Measurements from ENCODE around the gene LCN6. TPM values are rescaled to one million over a fixed set of nuclear protein-coding genes. Genes with fewer than 3 reads are reported as not detected.
"Not testable (repeated sequence)": the region's sequence is repeated elsewhere in the genome, so short reads cannot be mapped to it uniquely, and the experiment has no call there.

The LCN6 gene
- 1 to 10 TPM in 2 of 4 donors, under 1 TPM in 1, not detected in 1; 0.82 to 6.7 (median 2.5) TPM for total RNA-seq

- 28 to 90% methylated on average over 2 to 3 of the region's 8 CpGs for WGBS, 2 donors
- peak within 1 kb of the TSS in 3 of 4 donors; percentile 6 to 55 (median 43) for H3K27ac ChIP-seq
- no peak for TF ChIP-seq CTCF (IDR thresholded peaks at IDR 0.05)
- TF ChIP-seq POLR2A (IDR thresholded peaks at IDR 0.05): no peak
Observed at GRCh38 chr9:136748201-136748600, at the start of gene LCN6. LCN6 (minus strand) TSS chr9:136748525; CDS start chr9:136748483, 42 bp downstream.

GRCh38 chr9:136796775-136797347 lies 48.5 kb upstream of the LCN6 start:
- WGBS, 2 donors: 15 to 17% methylated on average over 7 to 10 of the region's 10 CpGs
- not testable (repeated sequence) for DNase-seq
- H3K27me3 ChIP-seq: peaks cover 0 to 66% (median 16%) of the 10 kb centered on the region in 4 donors

More at GRCh38 chr9:136748201-136748600, at the start of gene LCN6:
- Histone ChIP-seq H3K27me3 (peaks cover 0 to 42% (median 0%) of the 10 kb centered on the region in 4 donors), H3K4me1 (peaks cover 4 to 18% (median 4%) of the 10 kb centered on the region in 3 donors), H3K9me3 (peaks cover 0 to 10% (median 3%) of the 10 kb centered on the region in 3 donors), H3K4me3 (no peak within 1 kb of the TSS), H3K36me3 (no peaks in the 10 kb centered on the region)
- no peak for DNase-seq
- intact Hi-C loops (cut with DNase I): no loop called here

GRCh38 chr9:136796238-136796774 lies 48.0 kb upstream of the LCN6 start, which contains the start of gene CCDC183:
CCDC183 (plus strand) TSS chr9:136796338; CDS start chr9:136796398, 60 bp downstream.
- Histone ChIP-seq H3K4me3 (no peak within 1 kb of the TSS), H3K9me3 (no peaks in the 10 kb centered on the region), H3K4me1 (peaks cover 31 to 65% (median 36%) of the 10 kb centered on the region in 3 donors), H3K27me3 (peaks cover 0 to 60% (median 16%) of the 10 kb centered on the region in 4 donors), H3K27ac (no peak within 1 kb of the TSS), H3K36me3 (peaks cover 0 to 23% (median 3%) of the 10 kb centered on the region in 3 donors)
- WGBS, 2 donors: 34 to 43% methylated on average over 4 to 5 of the region's 5 CpGs
- TF ChIP-seq CTCF (IDR thresholded peaks at IDR 0.05): no peak
- no peak for DNase-seq
- intact Hi-C loops (cut with DNase I): no loop called here

More at GRCh38 chr9:136796775-136797347, 48.5 kb upstream of the LCN6 start:
- H3K4me3 ChIP-seq; H3K27ac ChIP-seq; intact Hi-C loops (cut with DNase I); H3K9me3 ChIP-seq: not testable (repeated sequence)
- Histone ChIP-seq H3K4me1 (peaks cover 29 to 64% (median 36%) of the 10 kb centered on the region in 3 donors), H3K36me3 (peaks cover 0 to 23% (median 3%) of the 10 kb centered on the region in 3 donors)

- H3K4me1 ChIP-seq: peaks cover 23 to 60% (median 26%) of the 10 kb centered on the region in 3 donors
- no peak overlapping the region for H3K27ac ChIP-seq
- intact Hi-C loops (cut with DNase I): no loop called here
- TF ChIP-seq CTCF (IDR thresholded peaks at IDR 0.05) (no peak), POLR2A (IDR thresholded peaks at IDR 0.05) (no peak)
- no peaks in the 10 kb centered on the region for H3K9me3 ChIP-seq
- no peak for DNase-seq
- H3K27me3 ChIP-seq: peaks cover 0 to 47% (median 16%) of the 10 kb centered on the region in 4 donors
- 69 to 78% methylated on average over 5 to 6 of the region's 6 CpGs for WGBS, 2 donors
- peaks cover 0 to 23% (median 3%) of the 10 kb centered on the region in 3 donors for H3K36me3 ChIP-seq
- H3K4me3 ChIP-seq: no peak overlapping the region
Observed at GRCh38 chr9:136795000-136795348, 46.6 kb upstream of the LCN6 start.

- WGBS, 2 donors: 85 to 92% methylated on average over 9 to 11 of the region's 14 CpGs
- peaks cover 17 to 58% (median 23%) of the 10 kb centered on the region in 3 donors for H3K4me1 ChIP-seq
Observed at GRCh38 chr9:136794281-136794999, 46.1 kb upstream of the LCN6 start.

More at GRCh38 chr9:136794281-136794999, 46.1 kb upstream of the LCN6 start:
- Histone ChIP-seq H3K36me3 (peaks cover 0 to 23% (median 3%) of the 10 kb centered on the region in 3 donors), H3K4me3 (no peak overlapping the region), H3K27me3 (peaks cover 0 to 42% (median 12%) of the 10 kb centered on the region in 4 donors), H3K9me3 (no peaks in the 10 kb centered on the region), H3K27ac (no peak overlapping the region)
- intact Hi-C loops (cut with DNase I): no loop called here
- DNase-seq: no peak
- TF ChIP-seq CTCF (IDR thresholded peaks at IDR 0.05): no peak
- TF ChIP-seq POLR2A (IDR thresholded peaks at IDR 0.05): no peak
